CD8-positive, alpha-beta memory T cell (primary cell): ENCODE measurements around the gene MT1E. TPM values are rescaled to one million over a fixed set of nuclear protein-coding genes. Genes with fewer than 3 reads are reported as not detected.
A peak's percentile ranks its signal among the peaks of the same experiment; 100 is the strongest.
"Not testable (repeated sequence)": the region's sequence is repeated elsewhere in the genome, so short reads cannot be mapped to it uniquely, and the experiment has no call there.

Source experiments
- CTCF ChIA-PET: fragments of 350-600 bp; sonication (Branson Sonifier 250); formaldehyde crosslinking; loops from one replicate; lab custom pipeline; 2021; ENCODE audit warnings: antibody characterized with exemption; lab: Charles Lee
- POLR2A ChIA-PET: fragments of 350-600 bp; sonication (Branson Sonifier 250); formaldehyde crosslinking; loops from one replicate; lab custom pipeline; 2021; ENCODE audit warnings: antibody characterized with exemption; lab: Charles Lee
- DNase-seq, 5 donors: peaks; one replicate each; pipeline versions ENCODE4 v3.0.0 to v3.0.0-alpha.2; 2020 to 2022; ENCODE audit warnings: mixed read lengths in 1 of 5
- H3K27ac ChIP-seq: one replicate; pipeline ENCODE4 v1.7.0; 2013; ENCODE audit warnings: low read depth, mild to moderate bottlenecking, low read length, moderate library complexity
- H3K27me3 ChIP-seq: 2 replicates; pipeline ENCODE4 v1.7.0; 2013; ENCODE audit warnings: low read length, mild to moderate bottlenecking; ENCODE audit not compliant: insufficient read depth, poor library complexity, severe bottlenecking
- H3K36me3 ChIP-seq: 2 replicates; pipeline ENCODE4 v1.7.0; 2013; ENCODE audit warnings: mild to moderate bottlenecking, low read length, moderate library complexity; ENCODE audit not compliant: insufficient read depth
- H3K4me1 ChIP-seq: 2 replicates; pipeline ENCODE4 v1.7.0; 2013; ENCODE audit warnings: mild to moderate bottlenecking, low read length, moderate library complexity; ENCODE audit not compliant: insufficient read depth
- H3K4me3 ChIP-seq: 2 replicates; pipeline ENCODE4 v1.7.0; 2013; ENCODE audit warnings: mild to moderate bottlenecking, low read length
- H3K9me3 ChIP-seq: 2 replicates; pipeline ENCODE4 v1.7.0; 2013; ENCODE audit warnings: mild to moderate bottlenecking, low read length
- H3K27ac Mint-ChIP-seq, 8 donors: one replicate each; pipeline ENCODE4 v1.8.0; 2020 to 2021; ENCODE audit warnings: mixed read lengths in 8 of 8, mild to moderate bottlenecking in 6 of 8, inconsistent platforms in 3 of 8, moderate library complexity in 3 of 8
- H3K27me3 Mint-ChIP-seq, 2 donors: one replicate each; pipeline ENCODE4 v1.8.0; 2020 to 2021; ENCODE audit warnings: mixed read lengths in 2 of 2, mild to moderate bottlenecking in 1 of 2, moderate library complexity in 1 of 2
- H3K36me3 Mint-ChIP-seq, 3 donors: one replicate each; pipeline ENCODE4 v1.8.0; 2020 to 2021; ENCODE audit warnings: mixed read lengths in 3 of 3, inconsistent platforms in 1 of 3, mild to moderate bottlenecking in 1 of 3
- H3K4me1 Mint-ChIP-seq, 3 donors: one replicate each; pipeline ENCODE4 v1.8.0; 2020 to 2021; ENCODE audit warnings: mixed read lengths in 3 of 3, inconsistent platforms in 1 of 3, mild to moderate bottlenecking in 1 of 3
- H3K4me3 Mint-ChIP-seq, 7 donors: one replicate each; pipeline ENCODE4 v1.8.0; 2020 to 2021; ENCODE audit warnings: mixed read lengths in 7 of 7, mild to moderate bottlenecking in 6 of 7, moderate library complexity in 4 of 7, inconsistent platforms in 2 of 7
- H3K9me3 Mint-ChIP-seq, 5 donors: one replicate each; pipeline ENCODE4 v1.8.0; 2020 to 2022; ENCODE audit warnings: mixed read lengths in 5 of 5, mild to moderate bottlenecking in 3 of 5, moderate library complexity in 2 of 5, inconsistent platforms in 1 of 5
- polyA plus RNA-seq: library from polyadenylated mRNA; unstranded; fragments of 300-500 nt; fragmentation: Illumina TruSeq; gene quantifications from one replicate; pipeline ENCODE4 v1.2.3, GENCODE V29; 2021
- total RNA-seq, 2 experiments: library from RNA; stranded (reverse); gene quantifications; one replicate each; pipeline ENCODE4 v1.2.3, GENCODE V29; 2021

The MT1E gene
- total and polyA plus RNA-seq, 3 experiments from 2014 or later, result 40.4 to 163 (median 153) TPM

GRCh38 chr16:56662357-56663354 lies 37.1 kb downstream of the MT1E start:
- Histone ChIP-seq H3K4me3 (peak overlapping the region; percentile 67), H3K27ac (peak overlapping the region; percentile 61)

GRCh38 chr16:56664506-56664905 lies 38.9 kb downstream of the MT1E start:
- H3K4me1 Mint-ChIP-seq, result peaks cover 26 to 50% (median 32%) of the 10 kb centered on the region in 3 donors
- POLR2A ChIA-PET, result no interaction called here
- CTCF ChIA-PET, result no interaction called here

More at GRCh38 chr16:56662357-56663354, 37.1 kb downstream of the MT1E start:
- H3K9me3 ChIP-seq, result no peaks in the 10 kb centered on the region
- ChIA-PET CTCF (interaction anchor here (0.6 to 1.9 kb wide), 7 partner anchors 9 to 289 kb away, joined by 3 to 8 read pairs (median 3); no protein-coding TSS in a partner anchor), POLR2A (interaction anchor here (1.3 to 1.4 kb wide), 2 partner anchors 19 to 20 kb away, joined by 4 read pairs; partner anchors contain the start of gene MT1X)
- peak in 3 of 5 donors; percentile 25 to 62 (median 40) for DNase-seq
- H3K27me3 Mint-ChIP-seq, result peaks cover 8 to 16% of the 10 kb centered on the region in 2 donors
- H3K27ac Mint-ChIP-seq, result peak overlapping the region in 7 of 8 donors; percentile 69 to 95 (median 87)
- H3K27me3 ChIP-seq, result peaks cover 5% of the 10 kb centered on the region
- no peaks in the 10 kb centered on the region for H3K36me3 ChIP-seq
- peaks cover 27% of the 10 kb centered on the region for H3K4me1 ChIP-seq
- peaks cover 31 to 51% (median 43%) of the 10 kb centered on the region in 3 donors for H3K4me1 Mint-ChIP-seq
- peaks cover 0 to 21% (median 3%) of the 10 kb centered on the region in 3 donors for H3K36me3 Mint-ChIP-seq
- peak overlapping the region; percentile 84 to 94 (median 90) for H3K4me3 Mint-ChIP-seq
- H3K9me3 Mint-ChIP-seq, result no peaks in the 10 kb centered on the region

GRCh38 chr16:56665286-56666261 lies 40.0 kb downstream of the MT1E start:
- H3K27ac ChIP-seq, DNase-seq, H3K9me3 Mint-ChIP-seq, CTCF ChIA-PET, H3K9me3 ChIP-seq, POLR2A ChIA-PET, H3K36me3 ChIP-seq, H3K27ac Mint-ChIP-seq, H3K4me3 ChIP-seq: not testable (repeated sequence)
- Mint-ChIP-seq H3K4me3 (peak overlapping the region in 3 of 7 donors; percentile 15 to 32 (median 15)), H3K27me3 (peaks cover 29 to 41% of the 10 kb centered on the region in 2 donors), H3K36me3 (peaks cover 0 to 15% (median 3%) of the 10 kb centered on the region in 3 donors), H3K4me1 (peaks cover 29 to 47% (median 33%) of the 10 kb centered on the region in 3 donors)
- Histone ChIP-seq H3K4me1 (peaks cover 20% of the 10 kb centered on the region), H3K27me3 (peaks cover 33% of the 10 kb centered on the region)

More at GRCh38 chr16:56664506-56664905, 38.9 kb downstream of the MT1E start:
- Mint-ChIP-seq H3K36me3 (peaks cover 0 to 16% (median 3%) of the 10 kb centered on the region in 3 donors), H3K27ac (no peak overlapping the region), H3K9me3 (no peaks in the 10 kb centered on the region), H3K4me3 (peak overlapping the region in 1 of 7 donors; percentile 15), H3K27me3 (peaks cover 21 to 33% of the 10 kb centered on the region in 2 donors)
- Histone ChIP-seq H3K36me3 (no peaks in the 10 kb centered on the region), H3K9me3 (no peaks in the 10 kb centered on the region), H3K27ac (no peak overlapping the region), H3K27me3 (peaks cover 24% of the 10 kb centered on the region), H3K4me1 (peaks cover 20% of the 10 kb centered on the region), H3K4me3 (no peak overlapping the region)
- DNase-seq, result no peak

GRCh38 chr16:56667581-56668571 lies 42.3 kb downstream of the MT1E start, which contains the start of gene MT1G:
MT1G (minus strand) TSS chr16:56668065; CDS start chr16:56667993, 72 bp downstream.
- H3K27me3 ChIP-seq, result peaks cover 40% of the 10 kb centered on the region
- ChIA-PET POLR2A (no interaction called here), CTCF (no interaction called here)

GRCh38 chr16:56669005-56669839 lies 43.6 kb downstream of the MT1E start, which contains the start of gene MT1H:
MT1H (plus strand) TSS chr16:56669814; CDS start chr16:56669885, 71 bp downstream.
- peaks cover 9% of the 10 kb centered on the region for H3K4me1 ChIP-seq
- Mint-ChIP-seq H3K4me3 (peak within 1 kb of the TSS in 2 of 7 donors; percentile 13 to 50), H3K27ac (peak within 1 kb of the TSS in 2 of 8 donors; percentile 27 to 34), H3K9me3 (no peaks in the 10 kb centered on the region), H3K36me3 (peaks cover 0 to 11% (median 4%) of the 10 kb centered on the region in 3 donors), H3K27me3 (peaks cover 42 to 65% of the 10 kb centered on the region in 2 donors), H3K4me1 (peaks cover 9 to 22% (median 10%) of the 10 kb centered on the region in 3 donors)
- no peaks in the 10 kb centered on the region for H3K36me3 ChIP-seq
- no peak for DNase-seq
- no peak within 1 kb of the TSS for H3K27ac ChIP-seq
- ChIA-PET POLR2A (no interaction called here), CTCF (interaction anchor here (1.6 to 1.8 kb wide), 2 partner anchors 26 to 33 kb away, joined by 4 to 5 read pairs; no protein-coding TSS in a partner anchor)
- no peaks in the 10 kb centered on the region for H3K9me3 ChIP-seq
- peaks cover 40% of the 10 kb centered on the region for H3K27me3 ChIP-seq
- H3K4me3 ChIP-seq, result no peak within 1 kb of the TSS

More at GRCh38 chr16:56667581-56668571, 42.3 kb downstream of the MT1E start, which contains the start of gene MT1G:
- peaks cover 13% of the 10 kb centered on the region for H3K4me1 ChIP-seq
- no peaks in the 10 kb centered on the region for H3K9me3 Mint-ChIP-seq
- H3K4me3 Mint-ChIP-seq, result peak within 1 kb of the TSS in 4 of 7 donors; percentile 5 to 40 (median 38)
- no peak within 1 kb of the TSS for H3K27ac ChIP-seq
- H3K9me3 ChIP-seq, result no peaks in the 10 kb centered on the region
- H3K36me3 ChIP-seq, result no peaks in the 10 kb centered on the region
- H3K4me3 ChIP-seq, result no peak within 1 kb of the TSS
- peaks cover 16 to 32% (median 18%) of the 10 kb centered on the region in 3 donors for H3K4me1 Mint-ChIP-seq
- peaks cover 0 to 13% (median 4%) of the 10 kb centered on the region in 3 donors for H3K36me3 Mint-ChIP-seq
- H3K27ac Mint-ChIP-seq, result peak within 1 kb of the TSS in 1 of 8 donors; percentile 43
- no peak for DNase-seq
- peaks cover 39 to 62% of the 10 kb centered on the region in 2 donors for H3K27me3 Mint-ChIP-seq
